SK-N-SH (cell line): Measurements from ENCODE around the gene PADI4.

Source experiments
- EP300 ChIP-seq, 2 experiments: IDR thresholded peaks; 2 replicates each; pipeline versions ENCODE4 v1.4.0 to v1.6.1; 2012; ENCODE audit warnings: borderline replicate concordance in 1 of 2, low read depth in 1 of 2, low read length in 1 of 2
- FOXM1 ChIP-seq: IDR thresholded peaks from 2 replicates; pipeline ENCODE4 v1.4.0; 2012; ENCODE audit warnings: low read depth, mild to moderate bottlenecking
- GABPA ChIP-seq: IDR thresholded peaks from 2 replicates; pipeline ENCODE4 v1.4.0; 2012; ENCODE audit warnings: low read depth, mild to moderate bottlenecking
- MXI1 ChIP-seq: IDR thresholded peaks from 2 replicates; pipeline ENCODE4 v1.6.1; 2012; ENCODE audit warnings: mild to moderate bottlenecking, low read depth, low read length, improper control_type of control experiment
- POLR2AphosphoS5 ChIP-seq: IDR thresholded peaks from 2 replicates; pipeline ENCODE4 v1.6.1; 2012; ENCODE audit warnings: low read depth, low read length
- SMC3 ChIP-seq: IDR thresholded peaks from 2 replicates; pipeline ENCODE4 v1.6.1; 2012; ENCODE audit warnings: low read depth, low read length, improper control_type of control experiment
- TAF1 ChIP-seq: IDR thresholded peaks from 2 replicates; pipeline ENCODE4 v1.6.1; 2012; ENCODE audit warnings: low read depth, mild to moderate bottlenecking, low read length, moderate library complexity, borderline replicate concordance
- YY1 ChIP-seq: IDR thresholded peaks from 2 replicates; pipeline ENCODE4 v1.4.0; 2012; ENCODE audit warnings: low read depth, mild to moderate bottlenecking
- TF ChIP-seq, protein P1 (sequence below): fragments of 200-600 bp; sonication (generic); IDR thresholded peaks from 2 replicates; pipeline ENCODE4 v1.6.1; 2017; ENCODE audit warnings: antibody characterized with exemption, mild to moderate bottlenecking, moderate library complexity

DNA sequence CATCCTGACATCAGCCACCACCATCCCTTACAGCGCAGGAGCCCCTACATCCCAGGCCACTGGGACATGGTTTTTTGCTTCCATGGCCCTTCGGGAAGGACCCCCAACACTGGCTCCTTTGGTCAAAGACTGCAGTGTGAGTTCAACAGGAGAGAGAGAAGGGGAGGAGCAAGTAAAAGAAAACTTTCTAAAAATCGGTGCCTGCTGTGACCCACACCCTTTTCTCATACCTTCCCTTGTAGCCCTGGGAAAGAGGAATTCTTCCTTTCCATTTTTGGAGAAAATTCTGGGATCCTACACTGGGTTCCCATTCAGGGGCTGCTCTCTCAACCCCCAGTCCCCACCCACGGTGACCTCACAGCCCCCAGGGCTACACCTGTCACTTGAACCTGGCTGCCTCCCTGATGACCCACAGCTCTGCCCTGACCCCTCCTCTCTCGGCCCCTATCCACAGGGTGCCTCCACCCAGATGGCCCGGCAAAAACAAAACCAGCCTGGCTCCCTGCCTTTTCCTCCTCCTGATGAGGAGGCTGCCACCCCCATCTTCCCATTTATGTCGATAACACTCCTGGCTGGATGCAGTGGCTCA, 7.6 kb downstream of the PADI4 start:
- TF ChIP-seq MXI1, result no peak
- TF ChIP-seq YY1, result no peak
- TF ChIP-seq EP300 (IDR thresholded peaks at IDR 0.05; ENCODE audit: borderline replicate concordance in 1 of 2, low read depth in 1 of 2, low read length in 1 of 2), result no peak
- TF ChIP-seq, protein P1, sequence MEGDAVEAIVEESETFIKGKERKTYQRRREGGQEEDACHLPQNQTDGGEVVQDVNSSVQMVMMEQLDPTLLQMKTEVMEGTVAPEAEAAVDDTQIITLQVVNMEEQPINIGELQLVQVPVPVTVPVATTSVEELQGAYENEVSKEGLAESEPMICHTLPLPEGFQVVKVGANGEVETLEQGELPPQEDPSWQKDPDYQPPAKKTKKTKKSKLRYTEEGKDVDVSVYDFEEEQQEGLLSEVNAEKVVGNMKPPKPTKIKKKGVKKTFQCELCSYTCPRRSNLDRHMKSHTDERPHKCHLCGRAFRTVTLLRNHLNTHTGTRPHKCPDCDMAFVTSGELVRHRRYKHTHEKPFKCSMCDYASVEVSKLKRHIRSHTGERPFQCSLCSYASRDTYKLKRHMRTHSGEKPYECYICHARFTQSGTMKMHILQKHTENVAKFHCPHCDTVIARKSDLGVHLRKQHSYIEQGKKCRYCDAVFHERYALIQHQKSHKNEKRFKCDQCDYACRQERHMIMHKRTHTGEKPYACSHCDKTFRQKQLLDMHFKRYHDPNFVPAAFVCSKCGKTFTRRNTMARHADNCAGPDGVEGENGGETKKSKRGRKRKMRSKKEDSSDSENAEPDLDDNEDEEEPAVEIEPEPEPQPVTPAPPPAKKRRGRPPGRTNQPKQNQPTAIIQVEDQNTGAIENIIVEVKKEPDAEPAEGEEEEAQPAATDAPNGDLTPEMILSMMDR, result no peak
- TF ChIP-seq POLR2AphosphoS5, result no peak
- TF ChIP-seq GABPA, result no peak
- no peak for TF ChIP-seq SMC3
- TF ChIP-seq TAF1, result no peak
- TF ChIP-seq FOXM1, result no peak
